AG10803 (cell line): Measurements from ENCODE around the gene SAMD4A.
"Not testable (repeated sequence)": the region's sequence is repeated elsewhere in the genome, so short reads cannot be mapped to it uniquely, and the experiment has no call there.

Experiments
- DNase-seq: peaks from one replicate; pipeline ENCODE4 v3.0.0; 2010; ENCODE audit warnings: low read depth
- H3K4me3 ChIP-seq: 2 replicates; pipeline ENCODE4 v1.5.1; 2011; ENCODE audit warnings: mild to moderate bottlenecking, low read length, control low read depth
- CTCF ChIP-seq: conservative IDR thresholded peaks from 2 replicates; pipeline ENCODE4 v1.5.1; 2011; ENCODE audit warnings: mild to moderate bottlenecking, low read length, control low read depth, inconsistent platforms

SAMD4A gene

GRCh38 chr14:54622192-54622958 lies 55.4 kb downstream of the SAMD4A start:
- TF ChIP-seq CTCF, result no peak
- no peak for DNase-seq
- H3K4me3 ChIP-seq, result no peak overlapping the region

GRCh38 chr14:54623279-54624004 lies 56.5 kb downstream of the SAMD4A start:
- H3K4me3 ChIP-seq, result no peak overlapping the region
- no peak for DNase-seq
- TF ChIP-seq CTCF, result no peak

GRCh38 chr14:54624005-54624358 lies 57.1 kb downstream of the SAMD4A start:
- DNase-seq, H3K4me3 ChIP-seq: not testable (repeated sequence)

GRCh38 chr14:54625112-54625511 lies 58.2 kb downstream of the SAMD4A start:
- DNase-seq, result peak; percentile 88
- no peak overlapping the region for H3K4me3 ChIP-seq
- no peak for TF ChIP-seq CTCF

GRCh38 chr14:54627219-54627539 lies 60.3 kb downstream of the SAMD4A start:
- DNase-seq, result no peak
- TF ChIP-seq CTCF, result no peak
- H3K4me3 ChIP-seq, result peak overlapping the region; percentile 31

- TF ChIP-seq CTCF, result no peak
- peak; percentile 77 for DNase-seq
- peak overlapping the region; percentile 31 for H3K4me3 ChIP-seq
Measured at GRCh38 chr14:54627540-54628363, 60.8 kb downstream of the SAMD4A start.

- no peak overlapping the region for H3K4me3 ChIP-seq
Measured at GRCh38 chr14:54629183-54629582, 62.3 kb downstream of the SAMD4A start.

More at GRCh38 chr14:54629183-54629582, 62.3 kb downstream of the SAMD4A start:
- no peak for TF ChIP-seq CTCF
- no peak for DNase-seq
